H9 (cell line): ENCODE measurements around the gene TEKT5. TPM values are rescaled to one million over a fixed set of nuclear protein-coding genes. Genes with fewer than 3 reads are reported as not detected.

Source experiments
- DNase-seq: peaks from one replicate; pipeline ENCODE4 v3.0.0-alpha.2; 2017
- H2AFZ ChIP-seq: one replicate; pipeline ENCODE4 v1.6.1; 2013; ENCODE audit warnings: mild to moderate bottlenecking, low read length, control low read depth, moderate library complexity
- H2AK5ac ChIP-seq: 2 replicates; pipeline ENCODE4 v1.6.1; 2013; ENCODE audit warnings: low read length, control low read depth, mixed read lengths; ENCODE audit not compliant: insufficient read length
- H2BK120ac ChIP-seq: one replicate; pipeline ENCODE4 v1.6.1; 2013; ENCODE audit warnings: low read depth, mild to moderate bottlenecking, low read length, control low read depth, inconsistent platforms; ENCODE audit not compliant: poor library complexity, severe bottlenecking
- H2BK12ac ChIP-seq: 2 replicates; pipeline ENCODE4 v1.6.1; 2013; ENCODE audit warnings: low read length, control low read depth, mixed read lengths, low read depth; ENCODE audit not compliant: insufficient read length
- H2BK15ac ChIP-seq: 2 replicates; pipeline ENCODE4 v1.6.1; 2013; ENCODE audit warnings: low read depth, low read length, control low read depth
- H2BK20ac ChIP-seq: one replicate; pipeline ENCODE4 v1.6.1; 2013; ENCODE audit warnings: low read depth, mild to moderate bottlenecking, low read length, control low read depth, inconsistent platforms; ENCODE audit not compliant: poor library complexity, severe bottlenecking
- H2BK5ac ChIP-seq: 2 replicates; pipeline ENCODE4 v1.6.1; 2013; ENCODE audit warnings: low read length, control low read depth, mixed read lengths; ENCODE audit not compliant: insufficient read length
- H3K14ac ChIP-seq: 2 replicates; pipeline ENCODE4 v1.6.1; 2013; ENCODE audit warnings: low read length, control low read depth; ENCODE audit not compliant: insufficient read depth
- H3K18ac ChIP-seq: 2 replicates; pipeline ENCODE4 v1.6.1; 2013; ENCODE audit warnings: low read depth, mild to moderate bottlenecking, mixed read lengths, low read length, control low read depth; ENCODE audit not compliant: insufficient read length
- H3K23ac ChIP-seq: 2 replicates; pipeline ENCODE4 v1.6.1; 2013; ENCODE audit warnings: low read length, control low read depth, mixed read lengths, low read depth; ENCODE audit not compliant: insufficient read length
- H3K23me2 ChIP-seq: 2 replicates; pipeline ENCODE4 v1.6.1; 2013; ENCODE audit warnings: low read depth, mild to moderate bottlenecking, mixed read lengths, low read length, control low read depth; ENCODE audit not compliant: insufficient read length, poor library complexity, severe bottlenecking
- H3K27ac ChIP-seq: 2 replicates; pipeline ENCODE4 v1.5.1; 2013; ENCODE audit warnings: low read length, control low read depth, mixed read lengths, low read depth; ENCODE audit not compliant: insufficient read length
- H3K27me3 ChIP-seq: 2 replicates; pipeline ENCODE4 v1.6.1; 2013; ENCODE audit warnings: low read length, control low read depth, inconsistent platforms; ENCODE audit not compliant: insufficient read depth
- H3K4ac ChIP-seq: 2 replicates; pipeline ENCODE4 v1.6.1; 2013; ENCODE audit warnings: low read depth, mild to moderate bottlenecking, control low read depth, inconsistent platforms, low read length, moderate library complexity
- H3K4me1 ChIP-seq: 2 replicates; pipeline ENCODE4 v1.6.1; 2013; ENCODE audit warnings: low read length, control low read depth, inconsistent platforms; ENCODE audit not compliant: insufficient read depth
- H3K4me2 ChIP-seq: 2 replicates; pipeline ENCODE4 v1.6.1; 2013; ENCODE audit warnings: low read length, control low read depth, mixed read lengths; ENCODE audit not compliant: insufficient read length, insufficient read depth
- H3K56ac ChIP-seq: 2 replicates; pipeline ENCODE4 v1.6.1; 2013; ENCODE audit warnings: low read depth, mild to moderate bottlenecking, mixed read lengths, low read length, control low read depth; ENCODE audit not compliant: insufficient read length
- H3K79me1 ChIP-seq: 2 replicates; pipeline ENCODE4 v1.6.1; 2013; ENCODE audit warnings: low read depth, mild to moderate bottlenecking, moderate library complexity, low read length, control low read depth, inconsistent platforms; ENCODE audit not compliant: insufficient read depth, poor library complexity, severe bottlenecking
- H3K79me2 ChIP-seq: 2 replicates; pipeline ENCODE4 v1.6.1; 2013; ENCODE audit warnings: low read length, control low read depth, inconsistent platforms; ENCODE audit not compliant: insufficient read depth
- H3K9ac ChIP-seq: 2 replicates; pipeline ENCODE4 v1.6.1; 2013; ENCODE audit warnings: low read length, control low read depth, mixed read lengths; ENCODE audit not compliant: insufficient read length; ENCODE audit errors: extremely low read depth
- H3K9me3 ChIP-seq: one replicate; pipeline ENCODE4 v1.6.1; 2013; ENCODE audit warnings: low read depth, low read length, inconsistent platforms; ENCODE audit not compliant: control insufficient read depth
- H3T11ph ChIP-seq: one replicate; pipeline ENCODE4 v1.6.1; 2013; ENCODE audit warnings: mild to moderate bottlenecking, low read length, control low read depth, inconsistent platforms
- H4K20me1 ChIP-seq: one replicate; pipeline ENCODE4 v1.6.1; 2013; ENCODE audit not compliant: control insufficient read depth, insufficient read length, insufficient read depth
- H4K5ac ChIP-seq: 2 replicates; pipeline ENCODE4 v1.6.1; 2013; ENCODE audit warnings: low read depth, mild to moderate bottlenecking, mixed read lengths, low read length, control low read depth; ENCODE audit not compliant: insufficient read length
- H4K8ac ChIP-seq: replicated peaks from 2 replicates; pipeline ENCODE4 v1.6.1; 2013; ENCODE audit warnings: low read length, control low read depth, mixed read lengths, low read depth; ENCODE audit not compliant: insufficient read length
- H4K91ac ChIP-seq: 2 replicates; pipeline ENCODE4 v1.6.1; 2013; ENCODE audit warnings: low read depth, mild to moderate bottlenecking, moderate library complexity, mixed read lengths, low read length, control low read depth; ENCODE audit not compliant: insufficient read length
- H3K27ac Mint-ChIP-seq, 3 experiments: 2 replicates in 2 of 3; 3 replicates in 1 of 3; pipeline ENCODE4 v1.8.0; 2020 to 2021; ENCODE audit warnings: mixed read lengths in 3 of 3, mild to moderate bottlenecking in 1 of 3, moderate library complexity in 1 of 3
- H3K27me3 Mint-ChIP-seq: 2 replicates; pipeline ENCODE4 v1.8.0; 2021; ENCODE audit warnings: low read depth, mild to moderate bottlenecking, moderate library complexity, mixed read lengths
- H3K36me3 Mint-ChIP-seq, 3 experiments: 2 replicates in 2 of 3; 3 replicates in 1 of 3; pipeline ENCODE4 v1.8.0; 2020 to 2021; ENCODE audit warnings: low read depth in 3 of 3, mixed read lengths in 3 of 3; ENCODE audit not compliant: insufficient read depth in 1 of 3
- H3K4me1 Mint-ChIP-seq, 2 experiments: 2 replicates each; pipeline ENCODE4 v1.8.0; 2020; ENCODE audit warnings: mixed read lengths in 2 of 2
- H3K4me3 Mint-ChIP-seq, 2 experiments: 2 replicates in 1 of 2; 3 replicates in 1 of 2; pipeline ENCODE4 v1.8.0; 2020 to 2021; ENCODE audit warnings: mild to moderate bottlenecking in 2 of 2, mixed read lengths in 2 of 2, moderate library complexity in 1 of 2
- H3K9me3 Mint-ChIP-seq, 2 experiments: 2 replicates in 1 of 2; 3 replicates in 1 of 2; pipeline ENCODE4 v1.8.0; 2020; ENCODE audit warnings: mild to moderate bottlenecking in 2 of 2, mixed read lengths in 2 of 2, moderate library complexity in 1 of 2
- CTCF ChIP-seq: fragments of 200-600 bp; sonication (generic); conservative IDR thresholded peaks from 3 replicates; pipeline ENCODE4 v1.8.0; 2021; ENCODE audit warnings: antibody characterized with exemption, mild to moderate bottlenecking
- WGBS: extraction: QIAGEN DNeasy Blood & Tissue Kit; methylation state at CpG from one replicate; pipeline ENCODE4 v1.1.7; 2013; ENCODE audit warnings: missing lambda C conversion rate, low lambda C conversion rate, mixed read lengths; ENCODE audit not compliant: insufficient read length; ENCODE audit errors: extremely low coverage; 5-methylcytosine and 5-hydroxymethylcytosine counted together
- total RNA-seq: library from RNA; stranded (reverse); gene quantifications from 2 replicates; pipeline ENCODE4 v1.2.1, GENCODE V29; 2021

TEKT5 gene
- total RNA-seq, 1 experiment from 2014 or later, result 0.31 TPM

- H3K27ac Mint-ChIP-seq, result no peak overlapping the region
- H3K36me3 Mint-ChIP-seq, result peaks cover 5 to 12% (median 8%) of the 10 kb centered on the region in 3 experiments
- H3K79me2 ChIP-seq, result no peaks in the 10 kb centered on the region
These were observed 29.6 kb downstream of the TEKT5 start for GRCh38 chr16:10665166-10665565.

More at GRCh38 chr16:10665166-10665565, 29.6 kb downstream of the TEKT5 start:
- Histone ChIP-seq H2AK5ac (no peak overlapping the region), H2AFZ (no peak overlapping the region), H3K56ac (no peak overlapping the region), H2BK12ac (no peak overlapping the region), H3K23me2 (no peaks in the 10 kb centered on the region), H2BK5ac (no peak overlapping the region), H3K27ac (no peak overlapping the region), H3K14ac (no peak overlapping the region; the same call in 1 of the 2 replicates), H3K4ac (no peak overlapping the region), H3K9ac (no peak overlapping the region), H2BK15ac (no peak overlapping the region), H3K4me1 (no peaks in the 10 kb centered on the region; the same call in 1 of the 2 replicates), H2BK120ac (no peak overlapping the region), H3K23ac (no peak overlapping the region), H4K8ac (no peak overlapping the region), H3K79me1 (no peaks in the 10 kb centered on the region), H4K20me1 (no peaks in the 10 kb centered on the region), H3T11ph (no peak overlapping the region), H4K5ac (no peak overlapping the region), H3K4me2 (no peak overlapping the region), H3K18ac (no peak overlapping the region), H2BK20ac (no peak overlapping the region), H4K91ac (no peak overlapping the region), H3K9me3 (no peaks in the 10 kb centered on the region), H3K27me3 (no peaks in the 10 kb centered on the region)
- WGBS, result no CpG with 5 or more reads among the region's 7 CpGs
- Mint-ChIP-seq H3K27me3 (peaks cover 10% of the 10 kb centered on the region), H3K4me1 (peaks cover 10 to 21% of the 10 kb centered on the region in 2 experiments), H3K9me3 (peaks cover 16 to 18% of the 10 kb centered on the region in 2 experiments), H3K4me3 (no peak overlapping the region)
- DNase-seq, result no peak
- TF ChIP-seq CTCF, result no peak
